Lower lobe of right lung (tissue), 2 donors: ENCODE data around the gene FSCB. TPM values are rescaled to one million over a fixed set of nuclear protein-coding genes. Genes with fewer than 3 reads are reported as not detected.
"Not testable (repeated sequence)": the region's sequence is repeated elsewhere in the genome, so short reads cannot be mapped to it uniquely, and the experiment has no call there.

ENCODE experiments used
- ATAC-seq, 2 donors: fragments of 200-7000 bp; cut with Tn5 transposase; one replicate each; pipeline ENCODE4 v1.9.1; 2020 to 2022; ENCODE audit warnings: mild to moderate bottlenecking in 2 of 2, moderate library complexity in 2 of 2
- DNase-seq: peaks from one replicate; pipeline ENCODE4 v3.0.0-alpha.2; 2020
- H3K27ac ChIP-seq: fragments of 200-600 bp; one replicate; pipeline ENCODE4 v1.8.0; 2022
- H3K27me3 ChIP-seq: fragments of 200-600 bp; one replicate; pipeline ENCODE4 v1.8.0; 2022; ENCODE audit warnings: low read depth
- H3K36me3 ChIP-seq: fragments of 200-600 bp; one replicate; pipeline ENCODE4 v1.8.0; 2022; ENCODE audit warnings: mild to moderate bottlenecking
- H3K4me1 ChIP-seq: fragments of 200-600 bp; one replicate; pipeline ENCODE4 v1.8.0; 2022
- H3K4me3 ChIP-seq: fragments of 200-600 bp; one replicate; pipeline ENCODE4 v1.8.0; 2022; ENCODE audit warnings: mild to moderate bottlenecking
- H3K9me3 ChIP-seq: fragments of 200-600 bp; one replicate; pipeline ENCODE4 v1.8.0; 2022
- intact Hi-C: fragments of 100-400 bp; cut with DNase I; formaldehyde crosslinking; loops from one replicate; pipeline ENCODE4 v1.11.0; 2022
- total RNA-seq: library from RNA; stranded (reverse); fragmentation: NEBNext Ultra II Directional; extraction: Animal tissue kit (Norgen Biotek cat#: 25700); gene quantifications from one replicate; pipeline ENCODE4 v1.2.1, GENCODE V29; 2021
- TF ChIP-seq, protein P1 (sequence below): fragments of 200-600 bp; IDR thresholded peaks from one replicate; pipeline ENCODE4 v1.8.0; 2022; ENCODE audit warnings: antibody characterized with exemption, mild to moderate bottlenecking
- donor health status: DM: no; HTN: yes; CAD: no; lungs with severe emphysema.

The FSCB gene
- total RNA-seq, 1 donor from 2014 or later = 0.12 TPM

DNA sequence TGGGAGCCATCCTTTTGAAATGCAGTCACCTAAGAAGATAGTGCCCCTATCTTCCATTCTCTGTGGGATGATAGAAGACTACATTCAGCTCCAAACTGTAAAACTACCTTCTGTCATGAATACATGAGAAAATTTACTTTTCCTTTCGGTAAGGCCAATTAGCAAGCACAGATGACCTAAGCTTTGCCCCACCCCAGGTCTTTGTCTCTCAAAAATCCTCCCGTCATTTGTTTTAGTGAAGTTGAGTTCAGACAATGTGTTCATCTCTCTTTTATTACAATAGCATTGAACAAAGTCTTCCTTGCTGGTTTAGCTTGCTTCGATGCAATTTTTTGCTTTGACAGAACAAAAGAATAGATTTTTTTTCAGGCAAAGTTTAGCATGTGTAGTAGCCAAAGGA, 18.2 kb upstream of the FSCB start:
- Histone ChIP-seq H3K27me3 (no peaks in the 10 kb centered on the region), H3K4me3 (no peak overlapping the region), H3K9me3 (no peaks in the 10 kb centered on the region), H3K4me1 (no peaks in the 10 kb centered on the region), H3K36me3 (no peaks in the 10 kb centered on the region), H3K27ac (no peak overlapping the region)
- TF ChIP-seq, protein P1, sequence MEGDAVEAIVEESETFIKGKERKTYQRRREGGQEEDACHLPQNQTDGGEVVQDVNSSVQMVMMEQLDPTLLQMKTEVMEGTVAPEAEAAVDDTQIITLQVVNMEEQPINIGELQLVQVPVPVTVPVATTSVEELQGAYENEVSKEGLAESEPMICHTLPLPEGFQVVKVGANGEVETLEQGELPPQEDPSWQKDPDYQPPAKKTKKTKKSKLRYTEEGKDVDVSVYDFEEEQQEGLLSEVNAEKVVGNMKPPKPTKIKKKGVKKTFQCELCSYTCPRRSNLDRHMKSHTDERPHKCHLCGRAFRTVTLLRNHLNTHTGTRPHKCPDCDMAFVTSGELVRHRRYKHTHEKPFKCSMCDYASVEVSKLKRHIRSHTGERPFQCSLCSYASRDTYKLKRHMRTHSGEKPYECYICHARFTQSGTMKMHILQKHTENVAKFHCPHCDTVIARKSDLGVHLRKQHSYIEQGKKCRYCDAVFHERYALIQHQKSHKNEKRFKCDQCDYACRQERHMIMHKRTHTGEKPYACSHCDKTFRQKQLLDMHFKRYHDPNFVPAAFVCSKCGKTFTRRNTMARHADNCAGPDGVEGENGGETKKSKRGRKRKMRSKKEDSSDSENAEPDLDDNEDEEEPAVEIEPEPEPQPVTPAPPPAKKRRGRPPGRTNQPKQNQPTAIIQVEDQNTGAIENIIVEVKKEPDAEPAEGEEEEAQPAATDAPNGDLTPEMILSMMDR = no peak
- DNase-seq = no peak
- intact Hi-C loops = no loop called here
- ATAC-seq = no peak

DNA sequence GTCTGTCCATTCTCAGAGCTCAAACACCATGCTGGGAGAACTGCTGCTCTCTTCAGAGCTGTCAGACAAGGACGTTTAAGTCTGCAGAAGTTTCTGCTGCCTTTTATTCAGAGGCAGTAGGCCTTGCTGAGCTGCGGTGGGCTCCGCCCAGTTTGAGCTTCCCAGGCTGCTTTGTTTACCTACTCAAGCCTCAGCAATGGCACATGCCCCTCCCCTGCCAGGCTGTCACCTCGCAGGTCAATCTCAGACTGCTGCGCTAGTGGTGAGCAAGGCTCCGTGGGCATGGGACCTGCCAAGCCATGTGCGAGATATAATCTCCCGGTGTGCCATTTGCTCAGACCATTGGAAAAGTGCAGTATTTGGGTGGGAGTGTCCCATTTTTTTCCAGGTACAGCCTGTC, 8.6 kb upstream of the FSCB start:
- intact Hi-C loops, H3K9me3 ChIP-seq, H3K27ac ChIP-seq, H3K4me1 ChIP-seq, DNase-seq, H3K4me3 ChIP-seq, H3K27me3 ChIP-seq, H3K36me3 ChIP-seq, ATAC-seq: not testable (repeated sequence)

DNA sequence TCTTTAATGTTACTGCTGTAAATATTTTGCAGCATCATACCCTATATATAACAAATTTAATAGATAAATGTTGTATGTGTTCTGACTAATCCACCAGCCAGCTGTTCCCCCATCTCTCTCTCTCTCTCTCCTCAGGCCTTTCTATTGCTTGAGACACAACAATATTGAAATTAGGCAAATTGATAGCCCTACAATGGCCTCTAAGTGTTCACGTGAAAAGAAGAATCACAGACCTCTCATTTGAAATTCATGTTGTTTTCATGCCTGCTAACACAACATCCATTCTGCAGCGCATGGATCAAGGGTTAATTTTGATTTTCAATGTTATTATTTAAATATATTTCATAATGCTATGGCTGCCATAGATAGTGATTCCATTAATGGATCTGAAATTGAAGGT, 1.8 kb upstream of the FSCB start:
- H3K4me3 ChIP-seq = no peak overlapping the region
- no peaks in the 10 kb centered on the region for H3K27me3 ChIP-seq
- TF ChIP-seq, protein P1 = no peak
- no peaks in the 10 kb centered on the region for H3K36me3 ChIP-seq
- H3K27ac ChIP-seq = no peak overlapping the region
- no peaks in the 10 kb centered on the region for H3K4me1 ChIP-seq
- intact Hi-C loops = no loop called here
- ATAC-seq (no peak), DNase-seq (no peak)
- H3K9me3 ChIP-seq = no peaks in the 10 kb centered on the region

DNA sequence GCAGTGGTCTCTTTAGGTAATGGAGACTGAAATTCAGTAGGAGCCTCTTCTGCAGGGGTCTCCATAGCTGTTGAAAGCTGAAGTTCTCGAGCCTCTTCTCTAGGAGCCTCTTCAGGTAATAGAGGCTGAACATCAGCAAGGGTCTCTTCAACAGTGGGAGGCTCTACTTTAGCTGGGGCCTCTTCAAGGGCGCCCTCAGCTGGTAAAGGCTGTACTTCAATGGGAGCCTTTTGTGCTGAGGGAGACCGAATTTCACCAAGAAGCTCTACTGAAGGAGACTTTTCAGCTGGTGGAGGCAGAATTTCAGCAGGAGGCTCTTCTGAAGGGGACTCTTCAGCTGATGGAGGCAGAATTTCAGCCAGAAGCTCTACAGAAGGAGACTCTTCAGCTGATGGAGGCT, 1.5 kb downstream of the FSCB start:
- TF ChIP-seq, protein P1 = no peak
- no peaks in the 10 kb centered on the region for H3K4me1 ChIP-seq
- intact Hi-C loops = no loop called here

DNA sequence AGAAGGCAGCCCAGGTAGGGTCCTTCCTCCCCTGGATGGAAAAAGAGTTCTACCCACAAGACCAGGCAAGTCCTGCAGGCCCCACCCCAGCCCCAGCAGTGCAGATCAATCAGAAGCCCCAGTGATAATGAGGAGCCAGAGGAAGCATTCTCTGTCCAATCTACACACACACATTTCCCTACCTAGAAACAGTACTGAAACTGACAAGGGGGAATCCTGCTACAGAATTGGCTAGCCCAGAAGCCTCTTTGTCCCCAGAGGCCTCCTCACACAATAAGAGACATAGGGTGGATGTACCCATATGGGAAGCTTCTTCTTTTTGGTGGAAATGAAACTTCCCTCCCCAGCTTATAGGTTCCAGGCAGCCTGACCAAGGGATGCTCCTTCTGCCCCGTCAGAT, 9.9 kb downstream of the FSCB start:
- Histone ChIP-seq H3K9me3 (no peaks in the 10 kb centered on the region), H3K36me3 (no peaks in the 10 kb centered on the region), H3K27ac (no peak overlapping the region), H3K27me3 (no peaks in the 10 kb centered on the region), H3K4me1 (no peaks in the 10 kb centered on the region), H3K4me3 (no peak overlapping the region)
- intact Hi-C loops = no loop called here
- ATAC-seq (no peak), DNase-seq (no peak)
- TF ChIP-seq, protein P1 = no peak

More for the DNA sequence above, 1.5 kb downstream of the FSCB start:
- Histone ChIP-seq H3K27ac (no peak overlapping the region), H3K4me3 (no peak overlapping the region), H3K36me3 (no peaks in the 10 kb centered on the region), H3K9me3 (no peaks in the 10 kb centered on the region), H3K27me3 (no peaks in the 10 kb centered on the region)
- DNase-seq = no peak
- no peak for ATAC-seq

DNA sequence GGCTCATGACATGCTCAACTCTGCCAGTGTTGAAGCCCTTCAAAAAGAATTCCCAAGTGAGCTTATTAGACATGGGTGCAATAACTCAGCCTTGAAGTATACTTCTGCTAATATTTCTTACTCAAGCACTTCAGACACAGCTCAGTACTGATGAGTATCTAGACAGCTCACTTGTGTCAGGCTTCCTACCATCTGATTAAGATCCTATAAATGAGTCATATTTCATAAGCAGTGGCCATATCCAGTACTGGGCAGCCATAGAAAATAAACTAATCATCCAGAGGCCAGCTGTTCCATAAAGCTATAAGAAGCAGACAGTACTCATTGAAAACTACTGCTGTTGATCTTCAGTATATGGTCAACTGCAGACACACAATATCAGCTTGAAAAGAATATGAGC, 12.9 kb downstream of the FSCB start:
- TF ChIP-seq, protein P1 = no peak
- intact Hi-C loops = no loop called here

More for the DNA sequence above, 12.9 kb downstream of the FSCB start:
- Histone ChIP-seq H3K9me3 (no peaks in the 10 kb centered on the region), H3K36me3 (no peaks in the 10 kb centered on the region), H3K27ac (no peak overlapping the region), H3K4me1 (no peaks in the 10 kb centered on the region), H3K4me3 (no peak overlapping the region), H3K27me3 (no peaks in the 10 kb centered on the region)
- ATAC-seq = no peak
- no peak for DNase-seq
